DND-41 (cell line): ENCODE data around the gene SPATA31D1.

Source experiments
- ATAC-seq: fragments of 200-7000 bp; cut with Tn5 transposase; 3 replicates; pipeline ENCODE4 v1.9.1; 2021; ENCODE audit warnings: low read depth; ENCODE audit not compliant: insufficient read depth
- DNase-seq: peaks from one replicate; pipeline ENCODE4 v3.0.0-alpha.2; 2020
- H2AFZ ChIP-seq: 2 replicates; pipeline ENCODE4 v1.6.0; 2012; ENCODE audit warnings: low read depth, low read length
- H3K27ac ChIP-seq: 2 replicates; pipeline ENCODE4 v1.5.1; 2012; ENCODE audit warnings: low read length, inconsistent platforms
- H3K27me3 ChIP-seq: fragments of 200-600 bp; sonication (generic); 2 replicates; pipeline ENCODE4 v1.6.0; 2012; ENCODE audit warnings: low read length, mild to moderate bottlenecking, inconsistent platforms; ENCODE audit not compliant: insufficient read depth, poor library complexity
- H3K36me3 ChIP-seq: 2 replicates; pipeline ENCODE4 v1.5.1; 2012; ENCODE audit warnings: low read length, inconsistent platforms; ENCODE audit not compliant: insufficient read depth
- H3K4me1 ChIP-seq: 2 replicates; pipeline ENCODE4 v1.5.1; 2012; ENCODE audit warnings: mild to moderate bottlenecking, low read length; ENCODE audit not compliant: insufficient read depth
- H3K4me2 ChIP-seq: 2 replicates; pipeline ENCODE4 v1.6.0; 2012; ENCODE audit warnings: mild to moderate bottlenecking, moderate library complexity, low read length, inconsistent platforms; ENCODE audit not compliant: insufficient read depth
- H3K4me3 ChIP-seq, 2 experiments: fragments of 200-600 bp in 1 of 2; shearing (Covaris generic) in 1 of 2; 2 replicates each; pipeline ENCODE4 v1.5.1; 2012 to 2016; ENCODE audit warnings: inconsistent platforms in 2 of 2, low read length in 2 of 2, mild to moderate bottlenecking in 2 of 2, low read depth in 1 of 2, moderate library complexity in 1 of 2
- H3K79me2 ChIP-seq: 2 replicates; pipeline ENCODE4 v1.6.0; 2012; ENCODE audit warnings: low read length, inconsistent platforms; ENCODE audit not compliant: insufficient read depth
- H3K9ac ChIP-seq: 2 replicates; pipeline ENCODE4 v1.6.0; 2012; ENCODE audit warnings: low read depth, mild to moderate bottlenecking, inconsistent platforms, low read length, moderate library complexity
- H3K9me3 ChIP-seq: 2 replicates; pipeline ENCODE4 v1.5.1; 2012; ENCODE audit warnings: low read length, moderate library complexity, mild to moderate bottlenecking, inconsistent platforms; ENCODE audit not compliant: insufficient read depth, severe bottlenecking
- H4K20me1 ChIP-seq: 2 replicates; pipeline ENCODE4 v1.6.0; 2012; ENCODE audit warnings: low read length; ENCODE audit not compliant: insufficient read depth
- EZH2 ChIP-seq: IDR thresholded peaks from 3 replicates; pipeline ENCODE4 v1.6.1; 2012; ENCODE audit warnings: borderline replicate concordance, low read depth, mild to moderate bottlenecking, moderate library complexity, low read length, inconsistent platforms; ENCODE audit not compliant: severe bottlenecking
- TF ChIP-seq, protein P1 (sequence below): IDR thresholded peaks from 2 replicates; pipeline ENCODE4 v1.5.1; 2012; ENCODE audit warnings: borderline replicate concordance, low read length, moderate library complexity, mild to moderate bottlenecking; ENCODE audit not compliant: poor library complexity, severe bottlenecking; ENCODE audit errors: extremely low read depth

Gene SPATA31D1

DNA sequence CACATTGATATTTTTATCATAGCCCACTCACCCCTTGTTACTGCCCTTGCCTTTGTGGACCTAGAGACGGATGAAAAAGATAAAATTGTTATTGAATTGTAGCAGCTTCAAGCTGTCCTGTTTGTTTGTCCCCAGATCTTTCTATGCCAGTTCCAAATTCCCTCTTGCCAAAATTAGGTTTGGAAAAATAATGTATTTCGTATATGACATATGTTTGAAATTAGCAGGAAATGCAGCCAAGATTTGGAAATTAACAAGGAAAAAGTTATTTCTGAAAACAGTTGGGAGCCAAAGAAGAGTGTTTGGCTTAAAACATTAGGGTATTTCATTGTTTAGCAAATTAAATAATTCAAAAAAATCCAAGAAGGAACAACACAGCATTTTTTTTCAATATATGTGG lies 33.5 kb downstream of the SPATA31D1 start:
- no peak overlapping the region for H2AFZ ChIP-seq
- no peak overlapping the region for H3K9ac ChIP-seq
- no peaks in the 10 kb centered on the region for H3K36me3 ChIP-seq
- no peaks in the 10 kb centered on the region for H3K4me1 ChIP-seq
- no peaks in the 10 kb centered on the region for H3K79me2 ChIP-seq
- ATAC-seq (no peak), DNase-seq (no peak)
- H3K4me2 ChIP-seq: no peak overlapping the region
- TF ChIP-seq, protein P1, sequence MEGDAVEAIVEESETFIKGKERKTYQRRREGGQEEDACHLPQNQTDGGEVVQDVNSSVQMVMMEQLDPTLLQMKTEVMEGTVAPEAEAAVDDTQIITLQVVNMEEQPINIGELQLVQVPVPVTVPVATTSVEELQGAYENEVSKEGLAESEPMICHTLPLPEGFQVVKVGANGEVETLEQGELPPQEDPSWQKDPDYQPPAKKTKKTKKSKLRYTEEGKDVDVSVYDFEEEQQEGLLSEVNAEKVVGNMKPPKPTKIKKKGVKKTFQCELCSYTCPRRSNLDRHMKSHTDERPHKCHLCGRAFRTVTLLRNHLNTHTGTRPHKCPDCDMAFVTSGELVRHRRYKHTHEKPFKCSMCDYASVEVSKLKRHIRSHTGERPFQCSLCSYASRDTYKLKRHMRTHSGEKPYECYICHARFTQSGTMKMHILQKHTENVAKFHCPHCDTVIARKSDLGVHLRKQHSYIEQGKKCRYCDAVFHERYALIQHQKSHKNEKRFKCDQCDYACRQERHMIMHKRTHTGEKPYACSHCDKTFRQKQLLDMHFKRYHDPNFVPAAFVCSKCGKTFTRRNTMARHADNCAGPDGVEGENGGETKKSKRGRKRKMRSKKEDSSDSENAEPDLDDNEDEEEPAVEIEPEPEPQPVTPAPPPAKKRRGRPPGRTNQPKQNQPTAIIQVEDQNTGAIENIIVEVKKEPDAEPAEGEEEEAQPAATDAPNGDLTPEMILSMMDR: no peak
- no peak for TF ChIP-seq EZH2
- H3K9me3 ChIP-seq: no peaks in the 10 kb centered on the region
- no peaks in the 10 kb centered on the region for H4K20me1 ChIP-seq
- H3K27me3 ChIP-seq: no peaks in the 10 kb centered on the region
- H3K4me3 ChIP-seq: no peak overlapping the region
- H3K27ac ChIP-seq: no peak overlapping the region

DNA sequence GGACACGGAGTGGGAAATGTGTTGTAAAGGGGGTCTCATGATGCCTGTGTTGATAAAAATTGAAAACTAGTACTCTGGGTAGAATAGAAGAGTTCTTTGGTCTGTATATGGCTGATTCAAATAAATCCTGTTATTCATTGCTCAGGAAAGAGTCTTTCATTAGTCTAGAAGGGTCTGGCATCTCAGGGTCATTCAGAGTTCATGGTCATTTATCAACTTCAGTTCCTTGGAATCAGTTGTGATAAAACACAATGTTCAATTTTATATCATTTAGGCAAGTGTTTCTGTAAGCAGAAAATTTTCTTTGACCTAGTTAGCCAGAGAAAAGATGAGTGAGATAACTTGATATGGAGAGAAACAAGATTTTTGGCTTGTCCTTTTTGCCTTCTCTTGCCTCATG lies 36.3 kb downstream of the SPATA31D1 start:
- no peaks in the 10 kb centered on the region for H3K4me1 ChIP-seq
- H3K27me3 ChIP-seq: no peaks in the 10 kb centered on the region
- H3K36me3 ChIP-seq: no peaks in the 10 kb centered on the region
- no peak overlapping the region for H3K27ac ChIP-seq
- no peaks in the 10 kb centered on the region for H3K9me3 ChIP-seq
- no peak overlapping the region for H3K4me2 ChIP-seq
- no peak overlapping the region for H2AFZ ChIP-seq
- ATAC-seq (no peak), DNase-seq (no peak)
- H3K4me3 ChIP-seq: no peak overlapping the region
- H4K20me1 ChIP-seq: no peaks in the 10 kb centered on the region
- no peaks in the 10 kb centered on the region for H3K79me2 ChIP-seq
- no peak overlapping the region for H3K9ac ChIP-seq
- TF ChIP-seq EZH2: no peak
- TF ChIP-seq, protein P1: no peak

GRCh38 chr9:82031538-82032280 lies 43.1 kb downstream of the SPATA31D1 start:
- Histone ChIP-seq H3K4me2 (no peak overlapping the region), H3K79me2 (no peaks in the 10 kb centered on the region), H3K27ac (no peak overlapping the region), H3K9me3 (no peaks in the 10 kb centered on the region), H4K20me1 (no peaks in the 10 kb centered on the region), H2AFZ (no peak overlapping the region), H3K4me1 (no peaks in the 10 kb centered on the region), H3K9ac (no peak overlapping the region), H3K4me3 (no peak overlapping the region), H3K27me3 (no peaks in the 10 kb centered on the region), H3K36me3 (no peaks in the 10 kb centered on the region)
- TF ChIP-seq EZH2: no peak
- TF ChIP-seq, protein P1: no peak
- DNase-seq: no peak
- no peak for ATAC-seq
